HFF-Myc (cell line): Measurements from ENCODE around the gene SLA2.
"Not testable (repeated sequence)": the region's sequence is repeated elsewhere in the genome, so short reads cannot be mapped to it uniquely, and the experiment has no call there.

ENCODE experiments used
- DNase-seq: peaks from one replicate; pipeline ENCODE4 v3.0.0-alpha.2; 2011; ENCODE audit warnings: low read depth; ENCODE audit errors: extremely low read depth
- H3K4me3 ChIP-seq: replicated peaks from 2 replicates; pipeline ENCODE4 v1.5.1; 2011; ENCODE audit warnings: low read depth, mild to moderate bottlenecking, control low read depth, low read length
- CTCF ChIP-seq: IDR thresholded peaks from 2 replicates; pipeline ENCODE4 v1.5.1; 2012; ENCODE audit warnings: mild to moderate bottlenecking, low read depth, low read length, control low read depth; ENCODE audit errors: missing control alignments

Gene SLA2

GRCh38 chr20:36565520-36565919 is 80.5 kb downstream of the SLA2 start:
- DNase-seq = no peak
- no peak overlapping the region for H3K4me3 ChIP-seq
- no peak for TF ChIP-seq CTCF

GRCh38 chr20:36564726-36565121 is 81.3 kb downstream of the SLA2 start:
- not testable (repeated sequence) for DNase-seq, H3K4me3 ChIP-seq

GRCh38 chr20:36564078-36564725 is 81.8 kb downstream of the SLA2 start:
- not testable (repeated sequence) for H3K4me3 ChIP-seq, DNase-seq

GRCh38 chr20:36563374-36563773 is 82.6 kb downstream of the SLA2 start:
- DNase-seq = no peak
- no peak for TF ChIP-seq CTCF
- no peak overlapping the region for H3K4me3 ChIP-seq

GRCh38 chr20:36562724-36563123 is 83.3 kb downstream of the SLA2 start:
- H3K4me3 ChIP-seq = no peak overlapping the region
- no peak for DNase-seq
- TF ChIP-seq CTCF = no peak
